Fibroblast of lung (primary cell): ENCODE measurements around the gene ZPR1. TPM values are rescaled to one million over a fixed set of nuclear protein-coding genes. Genes with fewer than 3 reads are reported as not detected.

ENCODE experiments used
- DNase-seq, 2 donors: peaks; one replicate each; pipeline versions ENCODE4 v3.0.0 to v3.0.0-alpha.2; 2010; ENCODE audit warnings: low read depth in 2 of 2
- H2AFZ ChIP-seq: 2 replicates; pipeline ENCODE4 v1.5.1; 2012; ENCODE audit warnings: low read length, control low read depth, inconsistent platforms
- H3K27ac ChIP-seq: 2 replicates; pipeline ENCODE4 v1.5.1; 2011; ENCODE audit warnings: low read length, control low read depth; ENCODE audit not compliant: insufficient read depth
- H3K27me3 ChIP-seq: 2 replicates; pipeline ENCODE4 v1.5.1; 2011; ENCODE audit warnings: mild to moderate bottlenecking, low read length; ENCODE audit not compliant: control insufficient read depth, insufficient read depth
- H3K36me3 ChIP-seq: 2 replicates; pipeline ENCODE4 v1.5.1; 2011; ENCODE audit warnings: low read length; ENCODE audit not compliant: control insufficient read depth, insufficient read depth
- H3K4me1 ChIP-seq: 2 replicates; pipeline ENCODE4 v1.5.1; 2011; ENCODE audit warnings: low read length; ENCODE audit not compliant: control insufficient read depth, insufficient read depth; ENCODE audit errors: extremely low read depth
- H3K4me2 ChIP-seq: 2 replicates; pipeline ENCODE4 v1.5.1; 2011; ENCODE audit warnings: low read length, control low read depth; ENCODE audit not compliant: insufficient read depth; ENCODE audit errors: extremely low read depth
- H3K4me3 ChIP-seq, 4 experiments: fragments of 200-600 bp in 1 of 4; sonication (generic) in 1 of 4; replicated peaks in 1 of 4; 2 replicates each; pipeline ENCODE4 v1.5.1; 2011 to 2016; ENCODE audit warnings: low read length in 4 of 4, low read depth in 3 of 4, mild to moderate bottlenecking in 3 of 4, control low read depth in 2 of 4, inconsistent platforms in 1 of 4, mixed read lengths in 1 of 4; ENCODE audit not compliant: insufficient read depth in 1 of 4; ENCODE audit errors: control extremely low read depth in 1 of 4
- H3K79me2 ChIP-seq: 2 replicates; pipeline ENCODE4 v1.5.1; 2012; ENCODE audit warnings: mild to moderate bottlenecking, low read length, inconsistent platforms; ENCODE audit not compliant: control insufficient read depth, insufficient read depth
- H3K9ac ChIP-seq: 2 replicates; pipeline ENCODE4 v1.5.1; 2011; ENCODE audit warnings: mild to moderate bottlenecking, low read length, control low read depth; ENCODE audit not compliant: insufficient read depth
- H3K9me3 ChIP-seq: 2 replicates; pipeline ENCODE4 v1.5.1; 2012; ENCODE audit warnings: low read depth, low read length; ENCODE audit not compliant: control insufficient read depth, insufficient read depth
- H4K20me1 ChIP-seq: 2 replicates; pipeline ENCODE4 v1.5.1; 2011; ENCODE audit warnings: low read length; ENCODE audit not compliant: control insufficient read depth, insufficient read depth; ENCODE audit errors: extremely low read depth
- EZH2 ChIP-seq: IDR thresholded peaks from 2 replicates; pipeline ENCODE4 v1.5.1; 2012; ENCODE audit warnings: low read length, control low read depth, mild to moderate bottlenecking; ENCODE audit errors: missing control alignments
- polyA minus RNA-seq: library from RNA; depleted of rRNA, polyadenylated mRNA; stranded (reverse); fragments of >200 nt; gene quantifications from 2 replicates; pipeline ENCODE4 v1.2.3, GENCODE V29; 2011; ENCODE audit warnings: low replicate concordance
- polyA plus RNA-seq, 2 donors: library from polyadenylated mRNA; depleted of rRNA in 1 of 2; stranded (reverse) in 1 of 2; unstranded in 1 of 2; fragments of >200 nt; gene quantifications; 2 replicates each; pipeline ENCODE4 v1.2.1, GENCODE V29; 2011 to 2012; ENCODE audit warnings: missing spikeins in 1 of 2
- total RNA-seq: library from RNA; depleted of rRNA; stranded (reverse); fragments of >200 nt; gene quantifications from 2 replicates; pipeline ENCODE4 v1.2.1, GENCODE V29; 2014
- TF ChIP-seq, protein P1 (sequence below), 2 donors: IDR thresholded peaks in 1 of 2; conservative IDR thresholded peaks in 1 of 2; 1 replicate in 1 of 2; 2 replicates in 1 of 2; pipeline ENCODE4 v1.5.1; 2011 to 2012; ENCODE audit warnings: low read length in 2 of 2, control low read depth in 1 of 2, inconsistent platforms in 1 of 2, low read depth in 1 of 2, mild to moderate bottlenecking in 1 of 2

The ZPR1 gene, protein sequence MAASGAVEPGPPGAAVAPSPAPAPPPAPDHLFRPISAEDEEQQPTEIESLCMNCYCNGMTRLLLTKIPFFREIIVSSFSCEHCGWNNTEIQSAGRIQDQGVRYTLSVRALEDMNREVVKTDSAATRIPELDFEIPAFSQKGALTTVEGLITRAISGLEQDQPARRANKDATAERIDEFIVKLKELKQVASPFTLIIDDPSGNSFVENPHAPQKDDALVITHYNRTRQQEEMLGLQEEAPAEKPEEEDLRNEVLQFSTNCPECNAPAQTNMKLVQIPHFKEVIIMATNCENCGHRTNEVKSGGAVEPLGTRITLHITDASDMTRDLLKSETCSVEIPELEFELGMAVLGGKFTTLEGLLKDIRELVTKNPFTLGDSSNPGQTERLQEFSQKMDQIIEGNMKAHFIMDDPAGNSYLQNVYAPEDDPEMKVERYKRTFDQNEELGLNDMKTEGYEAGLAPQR
- total RNA-seq = 28.4 and 30.8 TPM in 2 replicates
- 56.4 and 65.3 TPM in 2 replicates for polyA plus RNA-seq
- polyA plus RNA-seq (2012) = 33.1 and 40.7 TPM in 2 replicates
- 30.9 and 35.8 TPM in 2 replicates for polyA minus RNA-seq

DNA sequence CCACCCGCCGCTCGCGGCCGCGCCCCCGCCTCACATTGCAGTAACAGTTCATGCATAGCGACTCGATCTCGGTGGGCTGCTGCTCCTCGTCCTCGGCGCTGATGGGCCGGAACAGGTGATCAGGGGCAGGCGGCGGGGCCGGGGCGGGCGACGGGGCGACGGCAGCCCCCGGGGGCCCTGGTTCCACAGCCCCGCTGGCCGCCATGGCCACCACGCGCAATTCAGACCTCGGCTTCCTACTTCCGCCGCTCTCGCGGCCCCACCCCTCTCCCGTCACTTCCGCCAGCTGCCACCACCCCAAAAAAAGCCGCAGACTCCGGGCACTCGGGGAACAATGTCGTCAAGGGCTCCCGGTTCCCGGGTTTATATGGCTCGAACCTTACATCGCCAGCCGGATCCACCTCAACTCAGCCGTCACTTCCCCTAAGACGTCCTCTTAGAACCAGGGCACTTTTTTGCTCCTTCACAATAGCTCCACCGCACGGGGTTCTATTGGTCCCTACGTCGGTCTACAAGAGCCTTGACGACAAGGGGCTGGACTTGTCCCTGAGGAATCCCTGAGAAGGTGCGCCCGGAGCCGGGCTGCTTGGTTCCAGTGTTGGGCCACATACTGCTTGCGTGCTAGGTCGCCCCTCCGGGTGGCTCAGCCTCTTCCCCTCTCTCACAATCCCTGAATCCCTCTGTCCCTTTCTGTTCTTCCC is at the start of gene ZPR1:
ZPR1 (minus strand) TSS at position 238 of the 701 bp plus-strand sequence; CDS start at position 205, 33 bp downstream.
- Histone ChIP-seq H3K4me3 (peak within 1 kb of the TSS; percentile 68 to 90 (median 80)), H2AFZ (peak within 1 kb of the TSS; percentile 93), H3K9ac (peak within 1 kb of the TSS; percentile 83), H3K9me3 (no peaks in the 10 kb centered on the region), H3K4me1 (peaks cover 7% of the 10 kb centered on the region), H3K27ac (peak within 1 kb of the TSS; percentile 85), H3K79me2 (peaks cover 11% of the 10 kb centered on the region), H3K36me3 (peaks cover 15% of the 10 kb centered on the region), H3K4me2 (peak within 1 kb of the TSS; percentile 92), H3K27me3 (no peaks in the 10 kb centered on the region), H4K20me1 (no peaks in the 10 kb centered on the region)
- DNase-seq = peak; percentile 63 to 74
- TF ChIP-seq, protein P1, sequence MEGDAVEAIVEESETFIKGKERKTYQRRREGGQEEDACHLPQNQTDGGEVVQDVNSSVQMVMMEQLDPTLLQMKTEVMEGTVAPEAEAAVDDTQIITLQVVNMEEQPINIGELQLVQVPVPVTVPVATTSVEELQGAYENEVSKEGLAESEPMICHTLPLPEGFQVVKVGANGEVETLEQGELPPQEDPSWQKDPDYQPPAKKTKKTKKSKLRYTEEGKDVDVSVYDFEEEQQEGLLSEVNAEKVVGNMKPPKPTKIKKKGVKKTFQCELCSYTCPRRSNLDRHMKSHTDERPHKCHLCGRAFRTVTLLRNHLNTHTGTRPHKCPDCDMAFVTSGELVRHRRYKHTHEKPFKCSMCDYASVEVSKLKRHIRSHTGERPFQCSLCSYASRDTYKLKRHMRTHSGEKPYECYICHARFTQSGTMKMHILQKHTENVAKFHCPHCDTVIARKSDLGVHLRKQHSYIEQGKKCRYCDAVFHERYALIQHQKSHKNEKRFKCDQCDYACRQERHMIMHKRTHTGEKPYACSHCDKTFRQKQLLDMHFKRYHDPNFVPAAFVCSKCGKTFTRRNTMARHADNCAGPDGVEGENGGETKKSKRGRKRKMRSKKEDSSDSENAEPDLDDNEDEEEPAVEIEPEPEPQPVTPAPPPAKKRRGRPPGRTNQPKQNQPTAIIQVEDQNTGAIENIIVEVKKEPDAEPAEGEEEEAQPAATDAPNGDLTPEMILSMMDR (conservative IDR thresholded peaks at IDR 0.05 in 1 of 2, IDR thresholded peaks at IDR 0.05 in 1 of 2; ENCODE audit: low read depth in 1 of 2, low read length in 2 of 2) = no peak
- TF ChIP-seq EZH2 = no peak

DNA sequence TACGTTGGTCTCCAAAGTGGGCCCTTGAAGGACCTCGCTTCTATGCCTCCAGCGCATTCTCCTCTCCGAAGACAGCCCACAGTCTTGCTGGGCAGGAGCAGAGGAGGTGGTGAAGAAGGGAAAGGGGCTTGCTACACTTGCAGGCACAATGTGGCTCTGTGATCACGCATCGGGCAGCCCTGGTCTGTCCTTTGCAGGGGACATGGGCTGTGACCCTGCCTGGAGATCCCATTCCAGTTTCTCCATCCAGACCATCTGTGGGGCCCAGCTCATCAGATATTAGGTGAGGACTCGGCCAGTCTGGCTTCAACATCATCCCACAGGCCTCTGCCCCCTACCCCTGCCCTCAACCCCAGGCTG is 48.8 kb upstream of the ZPR1 start:
- Histone ChIP-seq H3K79me2 (no peaks in the 10 kb centered on the region), H3K4me3 (no peak overlapping the region)

More for the DNA sequence above, 48.8 kb upstream of the ZPR1 start:
- H3K4me1 ChIP-seq = peaks cover 7% of the 10 kb centered on the region
- H3K36me3 ChIP-seq = no peaks in the 10 kb centered on the region
- H2AFZ ChIP-seq = no peak overlapping the region
- no peaks in the 10 kb centered on the region for H3K9me3 ChIP-seq
- no peak overlapping the region for H3K9ac ChIP-seq
- no peaks in the 10 kb centered on the region for H3K27me3 ChIP-seq
- TF ChIP-seq, protein P1 (conservative IDR thresholded peaks at IDR 0.05 in 1 of 2, IDR thresholded peaks at IDR 0.05 in 1 of 2; ENCODE audit: low read depth in 1 of 2, low read length in 2 of 2) = no peak
- TF ChIP-seq EZH2 = no peak
- H4K20me1 ChIP-seq = no peaks in the 10 kb centered on the region
- H3K4me2 ChIP-seq = no peak overlapping the region
- no peak for DNase-seq
- H3K27ac ChIP-seq = no peak overlapping the region
